Neural cell (in vitro differentiated cells): ENCODE measurements around the gene WDR82.
"Not testable (repeated sequence)": the region's sequence is repeated elsewhere in the genome, so short reads cannot be mapped to it uniquely, and the experiment has no call there.

ENCODE experiments used
- CTCF ChIP-seq: fragments of 450-650 bp; IDR thresholded peaks from 2 replicates; pipeline ENCODE4 v1.5.1; 2014; ENCODE audit warnings: antibody characterized with exemption, mild to moderate bottlenecking, moderate library complexity; ENCODE audit not compliant: poor library complexity, severe bottlenecking
- EP300 ChIP-seq: fragments of 450-650 bp; conservative IDR thresholded peaks from 2 replicates; pipeline ENCODE4 v1.6.1; 2014; ENCODE audit warnings: antibody characterized with exemption, mild to moderate bottlenecking, moderate library complexity; ENCODE audit not compliant: poor library complexity, severe bottlenecking
- EZH2 ChIP-seq: fragments of 200-600, 300-800 bp; shearing (Covaris generic), sonication (generic); IDR thresholded peaks from 2 replicates; pipeline ENCODE4 v1.6.1; 2014; ENCODE audit warnings: antibody characterized with exemption, low read length, borderline replicate concordance, mild to moderate bottlenecking; ENCODE audit not compliant: insufficient read depth, poor library complexity, severe bottlenecking
- POLR2AphosphoS5 ChIP-seq: IDR thresholded peaks from 2 replicates; pipeline ENCODE4 v1.6.1; 2012
- RAD21 ChIP-seq: fragments of 450-650 bp; conservative IDR thresholded peaks from 2 replicates; pipeline ENCODE4 v1.6.1; 2014; ENCODE audit warnings: antibody characterized with exemption, mild to moderate bottlenecking, moderate library complexity
- REST ChIP-seq: IDR thresholded peaks from 2 replicates; pipeline ENCODE4 v1.6.1; 2012; ENCODE audit warnings: borderline replicate concordance
- TAF1 ChIP-seq: IDR thresholded peaks from 2 replicates; pipeline ENCODE4 v1.6.1; 2012; ENCODE audit warnings: low read depth

- not testable (repeated sequence) for TF ChIP-seq CTCF, EZH2, REST, POLR2AphosphoS5, EP300, TAF1, RAD21
Observed at GRCh38 chr3:52284051-52284450, 5.6 kb upstream of the WDR82 start.
